ENCODE measurements around the gene BCCIP.

The BCCIP gene

GRCh38 chr10:125822878-125823662 lies at the start of gene BCCIP, which contains the start of gene UROS:
Gene BCCIP, plus strand, starts transcription at chr10:125823546. Its CDS starts 12 bp downstream, at chr10:125823558.
Gene UROS, minus strand, starts transcription at chr10:125823258. Its CDS starts 6,759 bp downstream, at chr10:125816499.
- DNase-seq (ENCODE audit: low read depth), result peak; percentile 86

GRCh38 chr10:125773687-125774543 lies 49.4 kb upstream of the BCCIP start:
- no peak for DNase-seq (ENCODE audit: low read depth)

GRCh38 chr10:125774581-125775191 lies 48.7 kb upstream of the BCCIP start:
- DNase-seq (ENCODE audit: low read depth), result no peak

GRCh38 chr10:125775491-125776106 lies 47.7 kb upstream of the BCCIP start, which contains the start of gene MMP21:
Gene MMP21, minus strand, starts transcription at chr10:125775821. Its CDS starts 0 bp downstream, at chr10:125775821.
- DNase-seq (ENCODE audit: low read depth), result no peak

- no peak for DNase-seq (ENCODE audit: low read depth)
Observed at GRCh38 chr10:125777806-125778205, 45.5 kb upstream of the BCCIP start.

- DNase-seq (ENCODE audit: low read depth), result no peak
Observed at GRCh38 chr10:125778556-125778955, 44.8 kb upstream of the BCCIP start.

- DNase-seq (ENCODE audit: low read depth), result no peak
Observed at GRCh38 chr10:125779403-125780327, 43.7 kb upstream of the BCCIP start.

GRCh38 chr10:125781374-125781773 lies 42.0 kb upstream of the BCCIP start:
- no peak for DNase-seq (ENCODE audit: low read depth)

GRCh38 chr10:125782054-125782453 lies 41.3 kb upstream of the BCCIP start:
- no peak for DNase-seq (ENCODE audit: low read depth)

GRCh38 chr10:125782616-125783015 lies 40.7 kb upstream of the BCCIP start:
- no peak for DNase-seq (ENCODE audit: low read depth)

GRCh38 chr10:125783408-125783807 lies 39.9 kb upstream of the BCCIP start:
- no peak for DNase-seq (ENCODE audit: low read depth)

- no peak for DNase-seq (ENCODE audit: low read depth)
Observed at GRCh38 chr10:125783957-125784356, 39.4 kb upstream of the BCCIP start.

- no peak for DNase-seq (ENCODE audit: low read depth)
Observed at GRCh38 chr10:125785791-125786190, 37.6 kb upstream of the BCCIP start.

GRCh38 chr10:125788156-125789034 lies 35.0 kb upstream of the BCCIP start:
- no peak for DNase-seq (ENCODE audit: low read depth)

- no peak for DNase-seq (ENCODE audit: low read depth)
Observed at GRCh38 chr10:125792342-125793300, 30.7 kb upstream of the BCCIP start.

GRCh38 chr10:125795128-125795527 lies 28.2 kb upstream of the BCCIP start:
- no peak for DNase-seq (ENCODE audit: low read depth)

- no peak for DNase-seq (ENCODE audit: low read depth)
Observed at GRCh38 chr10:125795637-125796190, 27.6 kb upstream of the BCCIP start.

- DNase-seq (ENCODE audit: low read depth), result no peak
Observed at GRCh38 chr10:125797424-125797823, 25.9 kb upstream of the BCCIP start.

Data from stimulated activated CD4-positive, alpha-beta T cell treated with anti-CD3 and anti-CD28 coated beads, Interleukin-2, amount 100 ng/mL, for 4 hours (primary cell).